NCI-H1417 (cell line): ENCODE results near the gene PHOSPHO1.
A peak's percentile ranks its signal among the peaks of the same experiment; 100 is the strongest.
"Not testable (repeated sequence)": the region's sequence is repeated elsewhere in the genome, so short reads cannot be mapped to it uniquely, and the experiment has no call there.

Experiments
- DNase-seq, 3 experiments: peaks; one replicate each; lab custom pipeline; 2025; lab: John Stamatoyannopoulos, UW

PHOSPHO1 gene, protein sequence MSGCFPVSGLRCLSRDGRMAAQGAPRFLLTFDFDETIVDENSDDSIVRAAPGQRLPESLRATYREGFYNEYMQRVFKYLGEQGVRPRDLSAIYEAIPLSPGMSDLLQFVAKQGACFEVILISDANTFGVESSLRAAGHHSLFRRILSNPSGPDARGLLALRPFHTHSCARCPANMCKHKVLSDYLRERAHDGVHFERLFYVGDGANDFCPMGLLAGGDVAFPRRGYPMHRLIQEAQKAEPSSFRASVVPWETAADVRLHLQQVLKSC

GRCh38 chr17:49230636-49231562 is at the start of gene PHOSPHO1:
PHOSPHO1 (minus strand) TSS chr17:49230787; CDS start chr17:49226691, 4,096 bp downstream.
- peak; percentile 78 to 85 (median 78) for DNase-seq

- DNase-seq, result no peak
Observed at GRCh38 chr17:49280061-49280460, 49.5 kb upstream of the PHOSPHO1 start.

- DNase-seq, result not testable (repeated sequence)
Observed at GRCh38 chr17:49279263-49280015, 48.9 kb upstream of the PHOSPHO1 start.

GRCh38 chr17:49278076-49278475 is 47.5 kb upstream of the PHOSPHO1 start:
- no peak for DNase-seq

DNA sequence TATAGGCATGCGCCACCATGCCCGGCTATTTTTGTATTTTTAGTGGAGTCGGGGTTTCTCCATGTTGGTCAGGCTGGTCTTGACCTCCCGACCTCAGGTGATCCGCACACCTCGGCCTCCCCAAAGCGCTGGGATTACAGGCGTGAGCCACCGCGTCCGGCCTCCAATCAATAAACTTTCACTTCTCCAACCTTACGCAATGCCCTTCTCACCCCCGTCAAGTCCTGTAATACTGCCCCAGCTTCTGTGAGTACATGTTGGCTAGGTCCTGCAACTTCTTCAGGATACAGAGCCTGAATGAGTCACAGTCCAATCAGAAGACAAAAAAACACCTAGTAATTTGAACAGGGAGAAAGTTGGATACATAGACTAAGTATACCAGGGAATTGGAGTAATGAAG is 47.1 kb upstream of the PHOSPHO1 start:
- DNase-seq, result no peak

DNA sequence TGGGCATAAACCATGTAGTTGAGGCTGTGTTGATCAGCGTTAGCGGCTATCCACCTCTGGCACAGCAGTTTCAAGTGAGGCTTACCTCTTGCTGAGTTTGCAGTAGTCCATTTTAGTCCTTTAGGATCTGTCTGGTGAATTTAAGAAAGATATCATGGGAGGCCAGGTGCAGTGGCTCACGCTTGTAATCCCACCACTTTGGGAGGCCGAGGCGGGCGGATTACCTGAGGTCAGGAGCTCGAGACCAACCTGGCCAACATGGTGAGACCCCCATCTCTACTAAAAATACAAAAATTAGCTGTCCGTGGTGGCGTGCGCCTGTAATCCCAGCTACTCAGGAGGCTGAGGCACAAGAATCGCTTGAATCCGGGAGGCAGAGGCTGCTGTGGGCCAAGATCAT is 45.4 kb upstream of the PHOSPHO1 start:
- DNase-seq, result not testable (repeated sequence)

- no peak for DNase-seq
Observed at GRCh38 chr17:49269356-49269755, 38.8 kb upstream of the PHOSPHO1 start.

DNA sequence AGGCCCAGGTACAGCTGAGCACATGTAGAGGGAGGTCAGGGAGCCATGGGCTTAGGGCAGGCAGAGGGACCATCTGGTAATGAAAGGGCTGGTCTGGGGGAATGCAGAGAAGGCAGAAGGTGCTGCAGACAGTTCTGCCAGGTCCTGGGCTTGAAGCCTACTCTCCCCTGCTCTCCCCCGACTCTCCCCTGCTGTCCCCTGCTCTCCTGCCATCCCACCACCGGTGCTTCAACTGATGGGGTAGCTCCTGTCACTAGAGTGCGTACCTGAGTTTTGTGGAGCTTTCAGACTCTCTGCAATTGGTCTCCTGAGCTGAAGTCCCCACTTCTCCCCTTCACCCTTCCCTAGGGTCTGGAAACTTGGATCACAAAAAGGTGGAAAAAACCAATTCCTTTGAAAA is 37.3 kb upstream of the PHOSPHO1 start:
- no peak for DNase-seq

DNA sequence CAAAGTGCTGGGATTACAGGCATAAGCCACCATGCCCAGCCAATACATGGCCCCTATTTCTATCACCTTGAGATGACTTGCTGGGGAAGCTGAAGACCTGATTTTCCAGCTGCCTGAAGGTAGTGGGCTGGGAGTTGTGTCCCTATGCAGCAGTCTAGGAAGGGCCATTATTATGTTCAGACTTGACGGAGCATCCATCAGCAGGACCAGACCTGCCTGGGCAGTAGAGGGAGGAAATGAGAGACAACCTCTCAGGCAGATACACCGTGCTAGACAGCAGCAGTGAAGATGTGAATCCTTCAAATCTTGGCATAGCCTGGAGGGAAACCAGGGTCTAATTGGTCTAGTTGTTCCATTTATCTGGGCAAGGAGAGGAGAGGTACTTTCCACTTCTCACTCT is 35.6 kb upstream of the PHOSPHO1 start:
- no peak for DNase-seq

GRCh38 chr17:49261540-49261939 is 31.0 kb upstream of the PHOSPHO1 start:
- DNase-seq, result not testable (repeated sequence)

GRCh38 chr17:49260817-49261291 is 30.3 kb upstream of the PHOSPHO1 start:
- no peak for DNase-seq

- peak in 2 of 3 experiments; percentile 28 to 50 for DNase-seq
Observed at GRCh38 chr17:49260011-49260816, 29.6 kb upstream of the PHOSPHO1 start.

DNA sequence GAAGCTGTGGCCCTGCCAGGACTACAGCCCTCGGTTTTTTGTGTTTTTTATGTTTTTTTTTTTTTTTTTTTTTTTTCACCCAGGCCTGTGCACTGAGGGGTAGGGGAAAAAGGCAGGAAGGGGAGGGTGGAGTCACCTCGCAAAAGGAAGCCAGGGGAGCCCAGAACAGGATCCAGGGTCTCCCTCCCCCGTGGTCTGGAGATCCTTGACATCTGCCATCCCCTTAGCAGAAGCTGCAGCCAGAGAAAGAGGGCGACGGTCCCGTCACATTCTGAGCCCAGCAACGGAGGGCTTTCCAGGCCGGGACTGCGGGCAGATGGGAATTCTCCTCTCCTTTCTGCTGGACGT is 29.1 kb upstream of the PHOSPHO1 start:
- no peak for DNase-seq

DNA sequence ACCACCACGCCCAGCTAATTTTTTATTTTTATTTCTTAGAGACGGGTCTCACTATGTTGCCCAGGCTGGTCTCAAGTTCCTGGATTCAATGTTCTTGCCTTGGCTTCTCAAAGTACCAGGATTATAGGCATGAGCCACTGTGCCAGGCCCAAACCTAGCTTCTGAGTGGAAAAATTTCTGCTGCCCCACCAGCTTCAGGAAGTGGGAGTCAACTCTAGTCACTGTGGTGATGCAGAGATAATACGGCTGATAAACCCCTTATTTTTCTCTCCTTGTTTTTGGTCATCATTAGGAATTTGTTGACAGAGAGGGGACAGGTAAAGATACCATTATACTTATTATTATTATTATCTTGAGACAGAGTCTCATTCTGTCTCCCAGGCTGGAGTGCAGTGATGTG is 27.8 kb upstream of the PHOSPHO1 start:
- no peak for DNase-seq

DNA sequence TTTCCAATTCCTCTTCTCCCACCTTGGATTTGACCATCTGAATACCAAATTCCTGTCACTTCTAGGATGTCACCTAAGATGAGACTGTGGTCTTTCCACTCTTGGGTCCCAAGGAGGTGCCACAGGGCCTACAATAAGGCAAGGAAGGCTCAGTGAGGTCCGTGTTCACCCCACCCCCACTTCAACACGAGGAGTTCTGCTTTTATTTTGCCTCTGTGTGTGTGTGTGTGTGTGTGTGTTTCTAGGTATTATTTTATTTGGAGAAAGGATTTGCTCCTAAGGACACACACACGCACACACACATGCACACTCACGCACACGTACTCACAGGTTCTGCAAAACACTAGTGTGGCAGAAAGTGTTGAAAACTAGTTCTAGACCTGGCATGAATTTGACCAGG is 24.5 kb upstream of the PHOSPHO1 start:
- DNase-seq, result no peak

- no peak for DNase-seq
Observed at GRCh38 chr17:49254066-49254465, 23.5 kb upstream of the PHOSPHO1 start.

DNA sequence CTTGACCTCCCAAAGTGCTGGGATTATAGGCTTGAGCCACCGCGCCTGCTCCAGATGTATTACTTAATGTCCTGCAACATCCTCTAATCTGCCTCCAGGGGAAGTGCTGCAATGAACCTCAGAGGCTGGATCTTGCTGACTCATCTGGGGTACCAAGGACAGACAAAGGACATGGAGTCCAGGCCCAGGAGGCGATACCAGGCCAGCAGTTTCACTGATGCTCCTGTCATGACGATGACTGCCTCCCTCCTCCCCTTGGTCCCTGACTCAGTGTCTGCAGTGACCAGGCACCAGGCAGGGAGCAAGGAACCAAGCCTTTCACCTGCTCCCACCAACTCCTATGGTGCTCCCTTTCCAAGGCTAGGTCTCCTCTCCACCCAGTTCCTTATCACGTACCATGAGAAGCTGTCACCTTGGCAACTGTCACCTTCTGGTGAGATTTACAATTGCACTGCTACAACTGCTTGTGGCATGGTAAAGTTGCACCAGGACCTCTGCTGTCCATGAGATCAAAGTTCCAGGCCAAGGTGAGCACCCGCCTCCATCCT is 21.6 kb upstream of the PHOSPHO1 start:
- DNase-seq, result no peak

GRCh38 chr17:49249890-49250522 is 19.4 kb upstream of the PHOSPHO1 start:
- no peak for DNase-seq

DNA sequence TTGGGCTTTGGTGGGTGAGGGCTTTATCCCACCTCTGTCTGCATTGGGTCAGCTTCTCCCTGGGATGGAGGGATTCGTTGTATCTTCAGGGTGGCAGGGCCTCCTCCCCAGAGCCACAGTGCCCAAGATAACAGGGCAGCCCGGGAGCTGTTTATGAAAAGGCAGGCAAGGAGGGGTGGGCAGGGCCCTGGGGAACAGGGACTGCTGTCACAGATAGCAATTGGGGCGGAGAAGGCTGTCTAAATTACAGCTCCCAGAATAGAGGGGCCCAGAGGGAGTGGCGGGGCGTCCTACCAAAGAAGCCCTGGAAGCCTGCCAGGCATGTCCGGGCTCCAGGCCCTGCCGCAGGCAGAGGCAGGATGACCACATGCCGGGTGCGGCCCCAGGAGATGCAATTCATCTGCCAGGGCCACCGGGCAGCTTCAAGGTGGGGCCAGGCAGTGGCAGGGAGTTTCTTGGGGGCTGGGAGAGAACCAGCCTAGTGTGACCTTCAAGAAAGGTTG is 18.8 kb upstream of the PHOSPHO1 start:
- no peak for DNase-seq

GRCh38 chr17:49247944-49248343 is 17.4 kb upstream of the PHOSPHO1 start:
- DNase-seq, result no peak

GRCh38 chr17:49244839-49245238 is 14.3 kb upstream of the PHOSPHO1 start:
- no peak for DNase-seq
